HG02981 (cell line): ENCODE data around the gene TTC39C.

Source experiments
- ATAC-seq: cut with Tn5 transposase; IDR thresholded peaks from one replicate; pipeline ENCODE4 v1.9.1; 2021; ENCODE audit warnings: mild to moderate bottlenecking, moderate library complexity; ENCODE audit not compliant: unreplicated experiment

The TTC39C gene

GRCh38 chr18:24180048-24180447 lies 165.5 kb downstream of the TTC39C start:
- no peak for ATAC-seq

DNA sequence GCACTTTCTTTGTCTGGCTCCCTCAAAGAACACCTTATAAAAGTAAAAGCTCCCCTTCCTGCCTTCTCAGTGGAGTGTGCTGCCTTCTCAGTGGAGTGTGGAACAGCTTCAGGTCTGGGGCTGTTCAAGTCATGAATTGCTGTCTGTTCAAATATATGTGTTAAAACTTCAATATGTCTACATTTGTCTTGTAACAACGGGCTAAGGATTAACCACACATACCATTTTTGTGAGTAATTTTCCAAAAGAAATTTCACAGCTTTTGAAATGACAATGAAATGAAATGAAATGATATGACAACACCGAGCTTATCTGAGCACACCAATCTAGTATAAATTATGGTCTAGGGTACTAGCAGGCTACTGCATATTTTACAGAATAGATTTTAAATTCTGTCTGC lies 167.3 kb downstream of the TTC39C start:
- ATAC-seq, result no peak
